Measurements from ENCODE around the gene PLA2G4A.

- TF ChIP-seq, protein P1, sequence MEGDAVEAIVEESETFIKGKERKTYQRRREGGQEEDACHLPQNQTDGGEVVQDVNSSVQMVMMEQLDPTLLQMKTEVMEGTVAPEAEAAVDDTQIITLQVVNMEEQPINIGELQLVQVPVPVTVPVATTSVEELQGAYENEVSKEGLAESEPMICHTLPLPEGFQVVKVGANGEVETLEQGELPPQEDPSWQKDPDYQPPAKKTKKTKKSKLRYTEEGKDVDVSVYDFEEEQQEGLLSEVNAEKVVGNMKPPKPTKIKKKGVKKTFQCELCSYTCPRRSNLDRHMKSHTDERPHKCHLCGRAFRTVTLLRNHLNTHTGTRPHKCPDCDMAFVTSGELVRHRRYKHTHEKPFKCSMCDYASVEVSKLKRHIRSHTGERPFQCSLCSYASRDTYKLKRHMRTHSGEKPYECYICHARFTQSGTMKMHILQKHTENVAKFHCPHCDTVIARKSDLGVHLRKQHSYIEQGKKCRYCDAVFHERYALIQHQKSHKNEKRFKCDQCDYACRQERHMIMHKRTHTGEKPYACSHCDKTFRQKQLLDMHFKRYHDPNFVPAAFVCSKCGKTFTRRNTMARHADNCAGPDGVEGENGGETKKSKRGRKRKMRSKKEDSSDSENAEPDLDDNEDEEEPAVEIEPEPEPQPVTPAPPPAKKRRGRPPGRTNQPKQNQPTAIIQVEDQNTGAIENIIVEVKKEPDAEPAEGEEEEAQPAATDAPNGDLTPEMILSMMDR (IDR thresholded peaks at IDR 0.05), result no peak
- no peak for TF ChIP-seq POLR2AphosphoS5 (IDR thresholded peaks at IDR 0.05)
Observed at GRCh38 chr1:187006896-187007295, 178.1 kb downstream of the PLA2G4A start.

Measured in sigmoid colon (tissue), 4 donors.